IMR-90 (cell line): Measurements from ENCODE around the gene ZFYVE28. TPM values are rescaled to one million over a fixed set of nuclear protein-coding genes. Genes with fewer than 3 reads are reported as not detected.

ENCODE experiments used
- ATAC-seq: fragments of 200-7000 bp; cut with Tn5 transposase; 2 replicates; pipeline ENCODE4 v1.9.1; 2020; ENCODE audit warnings: low read depth, mild to moderate bottlenecking, moderate library complexity
- BruUV-seq: library from RNA; stranded (reverse); fragments of 400-500 nt; replicated peaks from 2 replicates; lab custom pipeline; 2021; lab: Mats Ljungman, UMichigan
- CTCF ChIA-PET: fragments of 300-600 bp; formaldehyde crosslinking; extraction: SDS; loops from one replicate; lab custom pipeline; 2021; ENCODE audit warnings: antibody characterized with exemption; lab: Yijun Ruan, JAX
- POLR2A ChIA-PET: fragments of 300-600 bp; sonication (Branson Sonifier 250); formaldehyde crosslinking; loops from one replicate; lab custom pipeline; 2022; ENCODE audit warnings: antibody characterized with exemption; ENCODE audit not compliant: unreplicated experiment; lab: Charles Lee
- DNase-seq: peaks from one replicate; pipeline ENCODE4 v3.0.0; 2013
- H2AFZ ChIP-seq: replicated peaks from 2 replicates; pipeline ENCODE3; 2013; ENCODE audit warnings: low read length, mild to moderate bottlenecking; ENCODE audit not compliant: poor library complexity
- H2AK5ac ChIP-seq: 2 replicates; pipeline ENCODE4 v1.6.1; 2013; ENCODE audit warnings: low read depth, low read length, inconsistent platforms
- H2AK9ac ChIP-seq: replicated peaks from 2 replicates; pipeline ENCODE3; 2013; ENCODE audit warnings: mild to moderate bottlenecking, low read depth, low read length, moderate library complexity; ENCODE audit not compliant: poor library complexity
- H2BK120ac ChIP-seq: 2 replicates; pipeline ENCODE4 v1.6.1; 2013; ENCODE audit warnings: low read depth, low read length, inconsistent platforms
- H2BK15ac ChIP-seq: 3 replicates; pipeline ENCODE4 v1.6.1; 2013; ENCODE audit warnings: low read depth, low read length, inconsistent platforms
- H2BK20ac ChIP-seq: 2 replicates; pipeline ENCODE4 v1.6.1; 2013; ENCODE audit warnings: low read depth, mild to moderate bottlenecking, inconsistent platforms, low read length, moderate library complexity
- H2BK5ac ChIP-seq: 2 replicates; pipeline ENCODE4 v1.6.1; 2013; ENCODE audit warnings: mild to moderate bottlenecking, low read depth, low read length, inconsistent platforms; ENCODE audit not compliant: poor library complexity, severe bottlenecking
- H3K14ac ChIP-seq: replicated peaks from 2 replicates; pipeline ENCODE4 v1.6.1; 2013; ENCODE audit warnings: low read depth, low read length, inconsistent platforms
- H3K18ac ChIP-seq: 2 replicates; pipeline ENCODE4 v1.6.1; 2013; ENCODE audit warnings: low read depth, low read length, control low read depth
- H3K23ac ChIP-seq: 2 replicates; pipeline ENCODE4 v1.6.1; 2013; ENCODE audit warnings: low read depth, low read length, inconsistent platforms
- H3K27ac ChIP-seq: 2 replicates; pipeline ENCODE4 v1.5.1; 2013; ENCODE audit warnings: mild to moderate bottlenecking, control low read depth, low read length; ENCODE audit not compliant: insufficient read depth
- H3K27me3 ChIP-seq: 2 replicates; pipeline ENCODE4 v1.6.1; 2013; ENCODE audit warnings: low read length; ENCODE audit not compliant: control insufficient read depth, insufficient read depth
- H3K36me3 ChIP-seq: 2 replicates; pipeline ENCODE4 v1.6.1; 2013; ENCODE audit warnings: low read length, mixed read lengths; ENCODE audit not compliant: control insufficient read depth, insufficient read depth
- H3K4ac ChIP-seq: 2 replicates; pipeline ENCODE4 v1.6.1; 2013; ENCODE audit warnings: low read depth, low read length, inconsistent platforms
- H3K4me1 ChIP-seq: 2 replicates; pipeline ENCODE4 v1.6.1; 2013; ENCODE audit warnings: low read length, mixed read lengths; ENCODE audit not compliant: control insufficient read depth, insufficient read depth
- H3K4me2 ChIP-seq: 2 replicates; pipeline ENCODE4 v1.6.1; 2013; ENCODE audit warnings: low read depth, mild to moderate bottlenecking, control low read depth, low read length, moderate library complexity
- H3K4me3 ChIP-seq: 2 replicates; pipeline ENCODE4 v1.5.1; 2013; ENCODE audit warnings: low read depth, mild to moderate bottlenecking, control low read depth, low read length, moderate library complexity; ENCODE audit not compliant: insufficient read depth
- H3K56ac ChIP-seq: 2 replicates; pipeline ENCODE4 v1.6.1; 2013; ENCODE audit warnings: low read length, inconsistent platforms; ENCODE audit not compliant: insufficient read depth; ENCODE audit errors: extremely low read depth
- H3K79me1 ChIP-seq, 2 experiments: 2 replicates each; pipeline ENCODE4 v1.6.1; 2013; ENCODE audit warnings: low read length in 2 of 2, inconsistent platforms in 1 of 2, low read depth in 1 of 2
- H3K9ac ChIP-seq: 2 replicates; pipeline ENCODE4 v1.6.1; 2013; ENCODE audit warnings: low read depth, low read length, control low read depth
- H3K9me1 ChIP-seq: 2 replicates; pipeline ENCODE4 v1.6.1; 2013; ENCODE audit warnings: low read length, inconsistent platforms; ENCODE audit not compliant: insufficient read depth
- H3K9me3 ChIP-seq: 2 replicates; pipeline ENCODE4 v1.6.1; 2013; ENCODE audit warnings: low read length; ENCODE audit not compliant: control insufficient read depth, insufficient read depth
- H4K20me1 ChIP-seq: 2 replicates; pipeline ENCODE4 v1.6.1; 2013; ENCODE audit warnings: low read length, inconsistent platforms; ENCODE audit not compliant: insufficient read depth
- H4K5ac ChIP-seq: 2 replicates; pipeline ENCODE4 v1.6.1; 2013; ENCODE audit warnings: mild to moderate bottlenecking, low read depth, low read length, control low read depth
- H4K8ac ChIP-seq, 2 experiments: 2 replicates each; pipeline ENCODE4 v1.6.1; 2013; ENCODE audit warnings: low read depth in 2 of 2, low read length in 2 of 2, control low read depth in 1 of 2, inconsistent platforms in 1 of 2
- H4K91ac ChIP-seq: 2 replicates; pipeline ENCODE4 v1.6.1; 2013; ENCODE audit warnings: low read depth, low read length, inconsistent platforms; ENCODE audit not compliant: insufficient read depth
- CHD1 ChIP-seq: IDR thresholded peaks from 2 replicates; pipeline ENCODE4 v1.6.1; 2012; ENCODE audit warnings: low read depth, low read length, improper control_type of control experiment
- CTCF ChIP-seq: conservative IDR thresholded peaks from 2 replicates; pipeline ENCODE4 v1.5.1; 2012; ENCODE audit warnings: mild to moderate bottlenecking, low read depth, low read length, improper control_type of control experiment
- ELK1 ChIP-seq: fragments of 150-350 bp; IDR thresholded peaks from 2 replicates; pipeline ENCODE4 v1.6.1; 2016; ENCODE audit warnings: low read depth, mild to moderate bottlenecking, low read length, moderate library complexity, borderline replicate concordance
- FOS ChIP-seq: fragments of 150-350 bp; IDR thresholded peaks from 2 replicates; pipeline ENCODE4 v1.6.1; 2016; ENCODE audit warnings: low read depth, low read length
- MXI1 ChIP-seq: IDR thresholded peaks from 2 replicates; pipeline ENCODE4 v1.6.1; 2012; ENCODE audit warnings: low read depth, mild to moderate bottlenecking, low read length, moderate library complexity, borderline replicate concordance
- RCOR1 ChIP-seq: IDR thresholded peaks from 2 replicates; pipeline ENCODE4 v1.6.1; 2012; ENCODE audit warnings: mild to moderate bottlenecking, low read length, improper control_type of control experiment; ENCODE audit not compliant: insufficient replicate concordance
- WGBS, 2 experiments: methylation state at CpG; one replicate each; pipeline versions ENCODE4 v1.1.5 to v1.1.7; 2013; ENCODE audit warnings: missing lambda C conversion rate in 2 of 2; ENCODE audit not compliant: insufficient read length in 1 of 2; ENCODE audit errors: extremely low coverage in 2 of 2; 5-methylcytosine and 5-hydroxymethylcytosine counted together
- dilution Hi-C: fragments of 300-500 bp; cut with HindIII; formaldehyde crosslinking; loops from one replicate; pipeline ENCODE4 v1.14.3; 2018; ENCODE audit warnings: low sequenced_read_pairs; ENCODE audit not compliant: unreplicated experiment
- in situ Hi-C: fragments of 300-500 bp; cut with MboI; formaldehyde crosslinking; loops from 3 replicates; pipeline ENCODE4 v1.14.3; 2019; ENCODE audit warnings: low sequenced_read_pairs, inconsistent platforms, mixed read lengths
- intact Hi-C: fragments of 100-400 bp; cut with micrococcal nuclease; formaldehyde crosslinking; loops from 2 replicates; pipeline ENCODE4 v1.10.0; 2022
- polyA plus RNA-seq, 3 experiments: library from polyadenylated mRNA; depleted of rRNA; stranded (reverse); fragments of >200 nt; gene quantifications; 2 replicates each; pipeline ENCODE4 v1.2.3, GENCODE V29; 2012; ENCODE audit warnings: low replicate concordance in 1 of 3
- total RNA-seq: library from RNA; depleted of rRNA; stranded (reverse); fragments of >200 nt; gene quantifications from 2 replicates; pipeline ENCODE4 v1.2.3, GENCODE V29; 2012
- TF ChIP-seq, protein P1 (sequence below): fragments of 150-350 bp; IDR thresholded peaks from 2 replicates; pipeline ENCODE4 v1.6.1; 2017; ENCODE audit warnings: mild to moderate bottlenecking, antibody characterized with exemption, low read length, low read depth

ZFYVE28 gene
- total and polyA plus RNA-seq, 2 of the 4 experiments (the other 2 are of a cell fraction): 0.36 to 1.2 TPM

DNA sequence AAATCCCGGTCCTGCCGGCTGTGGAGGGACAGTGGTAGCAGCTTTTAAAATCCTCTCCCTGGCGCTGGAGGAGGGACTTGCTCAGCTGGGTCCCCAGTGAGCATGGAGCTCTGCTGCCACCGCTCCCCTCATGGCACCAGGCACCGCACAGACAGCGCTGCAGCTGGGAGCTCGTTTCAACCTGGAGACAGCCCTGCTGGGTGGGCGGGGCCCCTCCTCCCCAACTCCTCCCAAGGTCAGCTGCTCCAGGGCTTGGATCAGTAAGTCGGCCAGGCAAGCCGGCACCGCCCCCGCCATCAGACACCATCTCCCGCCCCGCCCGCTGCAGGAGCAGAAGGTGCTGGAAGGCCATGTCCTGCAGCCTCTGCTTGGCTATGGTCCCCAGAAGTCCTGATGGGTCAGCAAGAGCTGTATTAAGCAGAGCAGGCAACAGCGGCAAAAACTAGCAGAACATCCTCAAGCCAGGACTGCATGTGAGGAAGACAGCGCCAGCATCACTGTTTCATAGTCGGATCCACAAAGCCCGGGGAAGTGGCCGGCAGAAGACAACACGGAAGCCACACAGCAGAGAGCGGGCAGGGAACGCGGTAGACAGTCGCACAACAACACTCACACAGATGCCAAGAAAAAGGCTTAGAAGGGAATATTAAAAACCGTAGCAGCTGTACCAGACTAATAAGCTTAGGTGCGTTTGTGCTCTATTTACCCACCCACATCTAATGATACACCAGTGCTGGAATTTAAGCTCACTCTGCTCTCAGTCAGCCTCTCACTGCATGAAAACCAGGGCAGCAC, 16.2 kb downstream of the ZFYVE28 start:
- ChIA-PET POLR2A (no interaction called here), CTCF (interaction anchor here (1.4 kb wide), 1 partner anchor 11 kb away, joined by 3 read pairs; no protein-coding TSS in a partner anchor)
- no peak overlapping the region for H3K18ac ChIP-seq
- peak overlapping the region; percentile 47; the same call in 1 of the 2 replicates for H3K4me2 ChIP-seq
- no peak overlapping the region for H4K91ac ChIP-seq
- no peak overlapping the region for H3K9ac ChIP-seq
- no peaks in the 10 kb centered on the region for H3K9me1 ChIP-seq
- H3K79me1 ChIP-seq: no peaks in the 10 kb centered on the region
- H4K5ac ChIP-seq: no peak overlapping the region
- DNase-seq: no peak
- BruUV-seq: no TSS peak
- no peaks in the 10 kb centered on the region for H3K9me3 ChIP-seq
- no peaks in the 10 kb centered on the region; the same call in 1 of the 2 replicates for H3K4me1 ChIP-seq
- no peak overlapping the region for H3K14ac ChIP-seq
- ATAC-seq: peak; percentile 79
- no peak overlapping the region for H2BK20ac ChIP-seq
- no peak overlapping the region for H3K27ac ChIP-seq
- no peaks in the 10 kb centered on the region for H3K36me3 ChIP-seq
- H3K4me3 ChIP-seq: no peak overlapping the region
- no peak for TF ChIP-seq CHD1
- no peak for TF ChIP-seq CTCF
- TF ChIP-seq FOS: no peak
- no peak for TF ChIP-seq RCOR1
- TF ChIP-seq MXI1: no peak
- TF ChIP-seq ELK1: no peak
- TF ChIP-seq, protein P1, sequence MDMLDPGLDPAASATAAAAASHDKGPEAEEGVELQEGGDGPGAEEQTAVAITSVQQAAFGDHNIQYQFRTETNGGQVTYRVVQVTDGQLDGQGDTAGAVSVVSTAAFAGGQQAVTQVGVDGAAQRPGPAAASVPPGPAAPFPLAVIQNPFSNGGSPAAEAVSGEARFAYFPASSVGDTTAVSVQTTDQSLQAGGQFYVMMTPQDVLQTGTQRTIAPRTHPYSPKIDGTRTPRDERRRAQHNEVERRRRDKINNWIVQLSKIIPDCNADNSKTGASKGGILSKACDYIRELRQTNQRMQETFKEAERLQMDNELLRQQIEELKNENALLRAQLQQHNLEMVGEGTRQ: no peak
- no peak overlapping the region for H2AK9ac ChIP-seq
- H2BK120ac ChIP-seq: no peak overlapping the region
- intact Hi-C loops (no loop called here), in situ Hi-C loops (no loop called here), dilution Hi-C loops (no loop called here)
- H3K27me3 ChIP-seq: peaks cover 20% of the 10 kb centered on the region
- H2AK5ac ChIP-seq: no peak overlapping the region
- no peak overlapping the region for H3K4ac ChIP-seq
- no peak overlapping the region for H4K8ac ChIP-seq
- 44% methylated on average over 6 of the region's 27 CpGs; no CpG with 5 or more reads in 1 of the 2 experiments for WGBS, 2 experiments
- no peak overlapping the region for H3K23ac ChIP-seq
- no peaks in the 10 kb centered on the region for H4K20me1 ChIP-seq
- H3K56ac ChIP-seq: no peak overlapping the region
- no peak overlapping the region for H2BK5ac ChIP-seq
- H2BK15ac ChIP-seq: no peak overlapping the region
- peak overlapping the region; percentile 87 for H2AFZ ChIP-seq
